Prostate gland (tissue), 2 donors: ENCODE measurements around the gene PTBP2.

Experiments used
- CTCF ChIP-seq, 4 experiments: fragments of 200-600 bp in 2 of 4; fragments of 450-650 bp in 2 of 4; sonication (generic) in 2 of 4; IDR thresholded peaks; 1 replicate in 3 of 4; 2 replicates in 1 of 4; pipeline ENCODE4 v1.5.1; 2016 to 2019; ENCODE audit warnings: antibody characterized with exemption in 4 of 4, mild to moderate bottlenecking in 2 of 4, moderate library complexity in 2 of 4
- POLR2A ChIP-seq: fragments of 450-650 bp; IDR thresholded peaks from one replicate; pipeline ENCODE4 v1.6.1; 2016; ENCODE audit warnings: antibody characterized with exemption, mild to moderate bottlenecking
- POLR2AphosphoS5 ChIP-seq: sonication (generic); formaldehyde crosslinking; IDR thresholded peaks from one replicate; pipeline ENCODE4 v1.6.1; 2017; ENCODE audit warnings: antibody characterized with exemption

DNA sequence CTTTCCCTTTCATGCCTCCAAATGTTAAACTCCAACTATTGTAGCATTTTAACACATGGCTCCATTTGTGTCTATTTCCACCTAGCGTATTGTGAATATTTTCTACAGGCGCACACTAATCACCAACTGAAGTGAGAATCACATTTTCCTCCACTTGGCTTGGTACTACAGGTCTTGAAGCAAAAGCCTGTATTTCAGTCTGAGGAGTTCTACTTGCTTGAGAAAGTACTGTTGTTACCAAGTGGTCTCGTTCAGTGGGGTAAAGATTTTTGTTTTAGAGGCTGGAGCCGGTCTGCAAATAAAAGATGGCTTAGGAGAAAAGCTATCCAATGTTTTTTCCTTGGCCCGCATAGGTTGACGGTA, 550 bp upstream of the PTBP2 start:
- no peak for TF ChIP-seq CTCF (IDR thresholded peaks at IDR 0.05)
- TF ChIP-seq POLR2AphosphoS5, result no peak
- no peak for TF ChIP-seq POLR2A
